ENCODE measurements around the gene ROPN1B.
"Not testable (repeated sequence)": the region's sequence is repeated elsewhere in the genome, so short reads cannot be mapped to it uniquely, and the experiment has no call there.

The ROPN1B gene

DNA sequence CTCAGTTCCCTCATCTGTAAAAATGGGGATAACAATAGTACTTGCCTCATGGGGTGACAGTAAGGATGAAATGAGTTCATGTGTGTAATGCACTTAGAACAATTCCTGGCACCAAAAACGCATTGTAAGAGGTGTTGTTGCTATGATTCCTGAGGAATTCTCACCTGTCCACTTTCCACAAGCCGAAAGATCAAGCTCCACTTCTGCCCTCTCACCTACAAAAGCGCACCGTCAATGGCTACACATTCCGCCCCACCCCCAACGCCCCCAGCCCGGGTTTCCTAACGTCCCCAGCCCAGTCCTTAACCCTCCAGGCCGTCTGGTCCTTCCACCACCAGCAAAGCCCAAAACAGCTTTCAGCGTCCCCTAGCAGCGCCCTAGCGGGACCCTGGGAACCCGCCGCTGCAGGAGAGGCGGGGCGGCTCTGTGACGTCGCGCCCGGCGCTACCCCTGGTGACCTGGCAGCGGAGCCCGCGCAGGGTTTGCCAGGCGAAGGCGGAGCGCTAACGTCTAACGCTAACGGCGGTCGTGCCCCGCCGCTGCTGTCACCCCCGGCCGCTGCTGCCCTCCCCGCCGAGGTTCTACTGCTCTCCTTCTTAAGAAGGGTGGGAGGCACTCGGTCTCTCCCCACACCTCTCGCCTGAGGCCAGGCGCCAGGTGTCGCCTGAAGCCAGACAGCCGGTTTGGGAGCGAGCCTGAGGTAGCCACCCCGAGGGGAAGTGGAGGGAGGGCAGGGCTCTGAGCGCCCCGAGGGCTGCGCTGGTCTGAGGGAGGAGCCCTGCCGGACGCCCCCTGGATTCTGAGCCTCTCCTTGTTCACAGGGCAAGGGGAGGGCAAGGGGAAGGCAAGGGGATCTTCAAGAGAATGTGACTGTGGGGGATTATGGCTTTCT lies at the start of gene ROPN1B:
Gene ROPN1B, plus strand, starts transcription at position 478 of the 892 bp plus-strand sequence. CDS start 2,877 bp downstream, outside the sequence.
- DNase-seq = not testable (repeated sequence)

DNA sequence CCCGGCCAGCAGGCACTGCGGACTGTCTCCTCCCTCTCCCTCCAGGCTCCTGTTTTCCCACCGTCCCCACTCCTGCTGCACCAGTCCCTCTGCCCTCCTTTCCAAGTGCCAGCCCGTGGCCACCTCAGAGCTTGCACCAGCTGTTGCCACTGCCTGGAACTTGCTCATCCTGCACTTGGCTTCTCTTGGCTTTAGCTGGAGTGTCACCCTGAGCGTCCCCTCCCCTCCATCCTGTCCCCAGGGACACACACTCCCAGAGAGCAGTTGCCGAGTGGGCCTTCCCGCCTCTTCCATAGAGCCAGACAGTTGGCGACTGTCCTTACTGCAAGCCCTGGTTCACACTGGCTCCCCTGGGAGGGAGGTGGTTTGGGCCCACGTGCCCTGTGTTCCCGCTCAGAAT lies 48.8 kb upstream of the ROPN1B start:
- DNase-seq = not testable (repeated sequence)

DNA sequence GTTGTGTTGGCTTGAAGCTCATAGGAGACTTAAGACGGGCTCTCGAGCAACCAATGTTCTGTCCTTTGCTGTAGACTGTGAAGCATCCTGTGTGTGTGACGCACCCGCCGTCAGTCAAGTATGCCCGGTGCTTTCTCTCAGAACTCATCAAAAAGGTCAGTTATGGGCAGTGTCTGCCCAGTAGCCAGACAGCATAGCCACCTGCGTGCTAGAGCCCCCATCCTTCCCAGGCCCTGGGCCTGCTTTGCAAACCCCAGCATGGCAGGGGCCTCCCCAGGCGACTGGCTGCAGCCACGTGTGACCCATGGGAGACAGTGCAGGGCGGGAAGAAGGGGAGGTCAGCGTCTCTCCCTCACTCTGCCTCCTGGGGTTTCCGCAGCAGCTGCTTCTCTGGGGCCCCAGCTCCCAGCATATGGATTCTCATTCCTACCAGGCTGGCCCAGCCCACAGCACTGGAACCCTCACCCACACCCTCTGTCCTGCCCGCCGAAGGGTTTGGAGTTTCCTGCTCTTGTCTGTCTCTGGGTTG lies 48.2 kb upstream of the ROPN1B start:
- not testable (repeated sequence) for DNase-seq

DNA sequence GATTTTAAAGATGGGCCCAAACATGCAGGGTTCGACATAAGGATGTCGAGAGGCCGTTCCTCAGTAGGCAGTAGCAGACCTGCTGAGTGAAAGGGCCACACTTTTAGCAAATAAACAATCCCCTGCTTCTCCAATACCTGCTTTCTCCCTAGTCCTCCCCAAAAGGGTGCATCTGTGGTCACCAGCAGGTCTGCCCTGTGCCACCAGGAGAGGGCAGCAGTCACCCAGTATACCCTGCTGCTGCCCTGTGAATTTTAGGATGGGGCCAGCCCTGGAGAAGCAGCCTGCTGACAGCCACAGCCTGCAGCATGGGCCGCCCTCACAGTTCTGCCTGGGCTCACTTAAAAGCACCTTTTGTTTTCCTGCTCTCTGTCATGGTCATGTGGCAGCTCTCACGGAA lies 47.3 kb upstream of the ROPN1B start:
- DNase-seq = not testable (repeated sequence)

DNA sequence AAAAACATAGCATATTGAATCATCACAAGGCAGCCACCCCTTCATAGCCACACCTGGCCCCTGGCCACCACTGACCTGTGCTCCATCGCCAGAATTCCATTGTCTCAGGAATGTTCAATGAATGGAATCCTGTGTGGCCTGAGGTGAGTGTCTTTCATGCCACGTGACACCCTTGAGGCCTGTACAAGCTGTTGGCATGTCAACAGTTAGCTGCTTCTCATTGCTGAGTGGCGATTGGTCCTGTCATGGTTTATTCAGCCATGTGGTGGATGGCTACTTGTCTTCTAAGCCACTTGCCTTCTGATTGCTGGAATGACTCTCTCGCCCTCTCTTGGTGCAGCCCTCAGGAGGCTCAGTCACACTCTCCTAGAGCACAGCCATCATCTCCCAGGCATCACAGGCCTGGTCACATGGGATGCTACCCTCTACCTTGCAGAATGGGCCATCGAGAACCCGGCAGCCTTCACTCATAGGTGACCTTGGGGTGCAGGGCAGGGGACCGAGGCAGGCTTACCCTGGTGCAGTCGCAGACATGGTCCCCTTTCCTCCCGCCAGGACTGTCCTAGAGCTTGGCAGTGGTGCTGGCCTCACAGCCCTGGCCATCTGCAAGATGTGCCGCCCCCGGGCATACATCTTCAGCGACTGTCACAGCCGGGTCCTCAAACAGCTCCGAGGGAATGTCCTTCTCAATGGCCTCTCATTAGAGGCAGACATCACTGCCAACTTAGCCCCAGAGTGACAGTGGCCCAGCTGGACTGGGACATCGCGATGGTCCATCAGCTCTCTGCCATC lies 45.5 kb upstream of the ROPN1B start:
- not testable (repeated sequence) for DNase-seq

DNA sequence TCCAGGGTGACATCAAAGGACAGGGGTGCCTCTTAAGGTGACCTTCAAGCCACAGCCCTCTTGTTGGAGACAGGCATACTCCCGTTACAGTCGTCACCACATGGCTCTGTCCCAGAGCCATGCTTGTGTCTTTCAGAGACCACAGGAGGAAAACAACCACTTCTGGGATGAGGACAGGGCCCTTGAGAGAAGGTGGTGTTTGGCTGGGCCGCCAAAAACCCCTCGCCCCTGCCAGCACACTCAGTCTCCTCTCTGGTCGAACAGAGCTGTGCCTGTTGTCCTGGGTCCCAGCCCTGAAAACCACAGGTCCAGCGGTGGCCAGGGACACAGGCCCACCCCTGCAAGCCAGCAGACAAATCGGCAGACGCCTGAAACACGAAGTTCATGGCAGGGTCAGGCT lies 44.7 kb upstream of the ROPN1B start:
- DNase-seq = not testable (repeated sequence)

DNA sequence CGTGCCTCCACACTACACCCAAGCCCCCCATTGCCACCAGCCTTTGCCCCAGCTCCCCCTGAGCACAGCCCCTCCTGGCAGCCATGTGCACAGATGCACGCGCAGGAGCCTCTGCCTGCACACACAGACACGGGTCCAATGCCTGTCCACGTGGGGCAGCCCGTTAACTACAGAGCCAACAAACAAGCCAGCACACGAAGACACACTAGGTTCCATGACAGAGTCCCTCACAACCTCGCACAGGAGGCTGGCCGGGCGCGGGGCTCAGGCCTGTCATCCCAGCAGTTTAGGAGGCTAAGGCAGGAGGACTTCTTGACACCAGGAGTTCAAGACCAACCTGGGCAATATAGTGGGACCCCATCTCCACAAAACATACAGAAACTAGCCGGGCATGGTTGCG lies 43.3 kb upstream of the ROPN1B start:
- DNase-seq = not testable (repeated sequence)

DNA sequence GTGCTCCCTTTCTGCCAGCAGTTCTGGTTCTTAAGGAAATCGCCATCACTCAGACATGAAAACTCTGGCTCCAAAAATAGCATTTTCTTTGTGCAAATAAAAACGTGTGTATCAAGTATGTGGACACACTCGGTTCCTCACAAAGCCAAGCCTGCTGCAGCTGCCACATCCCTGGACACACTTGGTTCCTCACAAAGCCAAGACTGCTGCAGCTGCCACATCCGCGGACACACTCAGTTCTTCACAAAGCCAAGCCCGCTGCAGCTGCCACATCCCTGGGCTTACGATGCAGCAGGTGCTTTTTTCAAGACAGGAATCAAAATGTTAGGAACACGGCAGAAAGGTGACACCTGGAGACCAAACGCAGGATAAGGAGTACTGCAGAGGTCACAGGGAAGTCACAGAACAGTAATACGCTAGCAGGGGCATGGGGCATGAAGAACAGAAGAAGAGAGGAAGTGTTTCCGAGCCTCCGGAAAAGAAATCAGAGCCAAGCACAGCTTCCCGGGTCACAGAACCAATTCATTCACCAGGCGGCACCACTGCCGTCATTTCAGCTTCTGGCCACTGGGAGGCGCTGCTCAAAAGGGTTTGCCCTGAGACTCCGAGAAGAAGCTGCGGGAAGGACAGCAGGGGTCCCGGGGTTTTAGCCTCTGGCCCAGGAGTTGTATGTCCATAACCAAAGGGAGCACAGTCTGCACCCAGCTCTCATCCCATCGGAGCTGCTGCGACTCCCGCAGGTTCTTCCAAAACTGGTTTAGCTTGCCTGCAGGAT lies 40.0 kb upstream of the ROPN1B start:
- DNase-seq = not testable (repeated sequence)

DNA sequence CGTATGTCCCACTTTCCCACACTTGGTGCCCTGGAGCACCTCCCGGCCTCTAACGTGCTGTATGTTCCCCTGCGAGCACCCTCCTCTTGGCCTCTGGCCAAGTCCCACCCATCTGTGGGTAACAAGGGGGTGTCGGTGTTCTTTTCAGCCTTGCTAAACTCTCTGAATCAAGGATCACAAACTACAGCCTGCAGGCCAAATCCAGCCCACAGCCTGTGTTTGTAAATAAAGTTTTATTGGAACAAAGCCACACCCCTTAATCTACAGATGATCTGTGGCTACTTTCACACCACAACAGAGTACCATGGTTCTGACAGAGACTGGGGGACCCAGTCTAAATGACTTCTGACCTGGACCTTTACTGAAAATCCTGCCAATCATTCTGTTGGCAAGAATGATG lies 39.2 kb upstream of the ROPN1B start:
- not testable (repeated sequence) for DNase-seq

DNA sequence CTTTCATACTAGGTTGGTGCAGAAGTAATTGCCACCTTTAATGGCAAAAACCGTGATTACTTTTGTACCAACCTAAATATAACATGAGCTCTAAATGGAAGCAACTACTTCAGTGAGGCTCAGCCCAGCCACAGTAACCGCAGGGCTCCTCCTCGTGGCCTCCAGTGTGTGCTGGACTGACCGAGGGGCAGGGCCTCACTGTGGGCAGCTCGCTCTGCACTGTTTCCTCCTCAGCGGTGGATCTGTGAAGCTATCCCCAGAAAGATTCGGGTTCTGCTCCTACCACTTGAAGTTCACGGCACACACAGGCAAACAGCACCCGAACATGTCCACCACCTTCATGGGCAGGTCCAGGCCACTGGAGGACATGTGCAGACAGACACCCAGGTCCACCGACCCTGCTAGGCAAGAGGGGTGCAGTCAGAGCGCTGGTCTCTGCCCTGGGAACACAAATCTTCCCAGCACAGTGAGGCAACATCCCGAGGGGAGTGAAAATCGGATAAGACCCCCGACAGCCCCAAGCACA lies 37.6 kb upstream of the ROPN1B start:
- DNase-seq = not testable (repeated sequence)

DNA sequence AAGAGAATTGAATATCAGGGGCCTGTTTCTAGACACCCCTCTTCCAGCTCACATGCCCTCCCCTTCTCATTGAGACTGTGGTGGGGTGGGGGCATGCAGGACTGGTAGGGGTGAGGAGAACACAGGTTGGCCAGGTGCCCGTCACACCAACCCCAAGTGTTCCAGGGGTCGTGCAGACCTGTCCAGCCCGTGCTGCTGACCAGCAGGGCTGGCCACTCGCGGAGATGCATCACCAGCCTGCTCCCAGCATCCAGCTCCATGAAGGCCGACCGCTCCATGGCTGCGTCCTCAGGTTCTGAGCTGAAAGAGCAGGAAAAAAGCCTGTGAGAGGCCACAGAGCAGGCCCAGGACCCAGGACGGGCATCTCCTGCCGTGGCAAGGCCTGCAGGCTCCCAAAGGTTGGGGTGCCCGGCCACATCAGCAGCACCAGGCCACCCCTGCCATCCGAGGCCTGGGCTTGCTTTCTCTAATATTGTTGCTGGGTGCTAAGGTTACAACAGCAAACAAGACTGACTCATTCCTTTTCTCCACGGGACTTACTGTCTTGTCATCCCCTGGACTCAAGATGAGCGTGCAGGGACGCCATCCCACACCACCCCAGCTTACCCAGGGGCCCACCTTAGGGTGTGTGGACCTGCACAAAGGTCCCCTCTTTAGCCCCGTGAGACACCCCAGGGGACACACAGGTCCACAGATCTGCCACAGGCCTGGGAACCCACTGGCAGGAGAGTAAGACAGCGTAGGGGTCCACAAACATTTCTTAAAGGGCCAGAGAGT lies 35.4 kb upstream of the ROPN1B start:
- not testable (repeated sequence) for DNase-seq

DNA sequence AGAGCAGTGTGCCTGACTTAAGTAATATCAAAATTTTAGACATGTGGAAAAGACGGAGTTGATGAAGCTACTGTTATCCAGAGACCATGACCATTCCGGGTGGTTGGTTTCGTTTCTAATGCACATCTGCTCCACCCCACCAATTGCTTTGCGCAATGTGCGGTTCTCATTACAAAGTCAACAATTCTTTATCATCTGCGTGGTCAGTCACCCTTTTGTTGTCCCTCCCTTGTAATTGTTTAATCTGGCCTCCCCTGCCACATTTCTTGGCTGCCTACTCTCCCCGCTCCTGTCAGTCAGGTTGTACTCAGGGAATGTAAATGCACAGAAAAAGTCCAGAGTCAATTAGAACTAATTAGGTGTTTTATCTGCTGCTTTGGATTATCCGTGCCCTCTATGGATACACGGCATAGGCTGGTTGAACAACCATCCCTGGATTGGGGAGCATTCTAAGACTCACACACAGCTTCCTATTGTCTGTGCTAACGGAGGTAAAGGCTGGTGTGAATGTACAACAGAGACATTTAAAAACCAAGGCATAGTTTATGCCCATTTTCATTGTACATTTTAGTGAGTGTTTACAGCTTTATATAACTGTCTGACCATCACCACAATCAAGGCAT lies 33.6 kb upstream of the ROPN1B start:
- peak; percentile 33 for DNase-seq

DNA sequence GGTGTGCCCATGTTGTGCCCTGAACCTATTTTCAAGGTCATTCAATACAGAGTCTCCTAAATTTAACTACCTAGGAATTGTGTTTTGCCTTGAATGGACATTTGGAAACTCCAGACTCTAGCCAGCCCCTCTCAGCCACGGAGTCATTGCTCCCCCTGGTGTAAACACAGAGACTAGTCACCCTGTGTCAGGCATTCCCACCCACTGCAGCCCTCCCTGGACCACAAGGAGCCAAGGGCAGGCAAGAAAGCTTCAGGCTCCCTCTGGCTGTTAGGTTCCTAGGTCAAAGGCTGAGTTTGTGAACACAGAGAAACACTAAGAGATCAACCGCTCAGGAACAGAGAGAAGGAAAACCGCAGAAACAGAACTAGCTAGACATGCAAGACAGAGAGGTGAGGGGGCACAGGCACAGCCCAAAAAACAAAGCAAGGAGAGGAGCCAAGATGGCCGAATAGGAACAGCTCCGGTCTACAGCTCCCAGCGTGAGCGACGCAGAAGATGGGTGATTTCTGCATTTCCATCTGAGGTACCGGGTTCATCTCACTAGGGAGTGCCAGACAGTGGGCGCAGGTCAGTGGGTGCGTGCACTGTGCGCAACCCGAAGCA lies 32.7 kb upstream of the ROPN1B start:
- DNase-seq = not testable (repeated sequence)

DNA sequence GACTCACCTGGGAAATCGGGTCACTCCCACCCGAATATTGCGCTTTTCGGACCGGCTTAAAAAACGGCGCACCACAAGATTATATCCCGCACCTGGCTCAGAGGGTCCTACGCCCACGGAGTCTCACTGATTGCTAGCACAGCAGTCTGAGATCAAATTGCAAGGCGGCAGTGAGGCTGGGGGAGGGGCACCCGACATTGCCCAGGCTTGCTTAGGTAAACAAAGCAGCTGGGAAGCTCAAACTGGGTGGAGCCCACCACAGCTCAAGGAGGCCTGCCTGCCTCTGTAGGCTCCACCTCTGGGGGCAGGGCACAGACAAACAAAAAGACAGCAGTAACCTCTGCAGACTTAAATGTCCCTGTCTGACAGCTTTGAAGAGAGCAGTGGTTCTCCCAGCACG lies 32.1 kb upstream of the ROPN1B start:
- DNase-seq = not testable (repeated sequence)

DNA sequence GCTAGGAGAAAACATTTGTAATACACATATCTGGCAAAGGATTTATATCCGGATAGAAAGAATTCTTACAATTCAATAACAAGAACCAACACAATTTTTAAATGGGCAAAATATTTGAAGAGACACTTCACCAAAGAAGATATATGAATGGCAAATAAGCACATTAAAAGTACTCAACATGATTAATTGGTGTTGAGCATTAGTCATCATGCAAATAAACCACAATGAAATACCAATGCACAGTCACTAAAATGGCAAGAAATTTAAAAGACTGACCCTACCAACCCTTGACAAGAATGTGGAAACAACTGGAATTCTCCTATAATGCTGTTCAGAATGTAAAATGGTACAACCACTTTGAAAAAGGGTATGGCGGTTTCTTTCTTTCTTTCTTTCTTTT lies 21.2 kb upstream of the ROPN1B start:
- not testable (repeated sequence) for DNase-seq

DNA sequence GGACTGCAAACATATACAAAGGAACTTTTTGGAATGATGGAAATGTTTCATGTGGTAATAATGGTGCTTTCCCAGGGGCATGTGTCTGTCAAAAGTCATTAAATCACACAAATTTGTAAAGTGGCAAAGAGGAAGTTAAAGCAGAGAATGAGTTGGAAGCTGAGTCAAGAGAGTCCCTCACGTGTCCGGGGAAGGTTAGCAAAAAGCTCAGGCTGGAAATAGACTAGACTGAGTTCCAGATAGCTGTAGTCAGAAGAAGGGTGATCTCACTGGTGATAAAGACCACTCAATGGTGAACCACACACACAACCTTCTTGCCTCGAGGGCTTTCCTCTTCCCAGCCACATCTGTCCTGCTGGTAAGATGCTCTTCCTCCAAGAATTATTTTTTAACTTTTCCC lies 20.1 kb upstream of the ROPN1B start:
- not testable (repeated sequence) for DNase-seq

DNA sequence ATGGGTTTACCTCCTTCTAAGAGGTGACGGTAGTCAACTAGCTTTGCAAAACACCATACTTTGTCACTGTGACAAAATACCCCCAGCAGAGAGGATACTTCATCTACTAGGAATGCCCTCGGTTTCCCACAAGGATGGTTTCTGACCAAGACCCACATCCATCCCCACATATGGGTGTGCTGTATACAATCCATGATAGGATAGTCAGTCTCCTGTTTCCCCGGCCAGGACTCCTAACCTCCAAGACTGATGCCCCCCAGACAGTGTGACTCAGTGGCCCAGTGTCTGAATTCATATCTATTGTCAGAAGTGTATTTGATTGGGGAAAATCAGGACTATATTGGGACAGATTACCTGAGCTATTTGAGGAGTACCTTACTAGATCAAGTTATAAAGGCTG lies 17.8 kb upstream of the ROPN1B start:
- DNase-seq = not testable (repeated sequence)

DNA sequence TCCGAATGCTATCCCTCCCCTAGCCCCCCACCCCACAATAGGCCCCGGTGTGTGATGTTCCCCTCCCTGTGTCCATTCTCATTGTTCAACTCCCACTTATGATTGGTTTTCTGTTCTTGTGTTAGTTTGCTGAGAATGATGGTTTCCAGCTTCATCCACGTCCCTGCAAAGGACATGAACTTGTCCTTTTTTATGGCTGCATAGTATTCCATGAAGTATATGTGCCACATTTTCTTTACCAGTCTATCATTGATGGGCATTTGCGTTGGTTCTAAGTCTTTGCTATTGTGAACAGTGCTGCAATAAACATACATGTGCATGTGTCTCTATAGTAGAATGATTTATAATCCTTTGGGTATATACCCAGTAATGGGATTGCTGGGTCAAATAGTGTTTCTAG lies 12.0 kb upstream of the ROPN1B start:
- not testable (repeated sequence) for DNase-seq

DNA sequence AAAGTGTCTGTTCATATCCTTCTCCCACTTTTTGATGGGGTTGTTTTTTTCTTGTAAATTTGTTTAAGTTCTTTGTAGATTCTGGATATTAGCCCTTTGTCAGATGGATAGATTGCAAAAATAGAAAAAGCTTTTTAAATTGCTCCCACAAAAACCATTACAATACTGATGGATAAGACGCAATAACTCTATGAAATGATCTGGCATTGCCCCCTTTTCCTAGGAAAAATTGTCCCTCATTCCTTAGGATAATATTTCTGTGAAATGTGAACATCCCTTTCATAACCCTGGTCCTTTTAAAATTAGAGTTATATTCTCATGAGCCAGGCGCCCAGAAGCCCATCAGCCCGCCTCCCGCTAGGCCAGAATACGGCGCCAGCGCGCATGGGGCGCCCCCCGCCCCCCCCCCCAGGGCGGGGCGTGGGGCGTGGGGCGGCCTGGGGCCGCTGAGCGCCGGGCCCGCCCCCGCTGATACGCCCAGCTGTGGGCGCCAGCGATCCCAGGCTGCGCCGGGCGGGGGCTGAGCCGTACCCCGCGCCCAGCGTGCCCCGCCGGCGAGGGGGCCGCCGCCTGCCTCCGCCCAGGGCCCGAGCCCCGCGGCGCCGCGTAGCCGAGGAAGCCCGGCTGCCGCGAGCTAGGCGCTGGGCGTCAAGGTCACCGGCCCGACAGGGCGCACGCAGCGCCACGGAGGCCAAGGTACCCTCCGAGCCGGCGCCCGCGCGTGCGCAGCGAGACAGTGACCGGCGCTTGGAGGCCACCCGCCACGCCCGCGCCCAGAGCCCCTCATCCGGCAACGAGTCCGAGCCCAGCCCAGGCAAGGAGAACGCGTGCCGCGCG lies 11.1 kb upstream of the ROPN1B start:
- DNase-seq = no peak
